Duodenal mucosa (tissue), 2 donors: ENCODE results near the gene STARD5.
A peak's percentile ranks its signal among the peaks of the same experiment; 100 is the strongest.

Experiments
- H3K27ac ChIP-seq: one replicate; pipeline ENCODE4 v1.7.0; 2013; ENCODE audit warnings: low read depth, low read length
- H3K27me3 ChIP-seq, 2 donors: one replicate each; pipeline ENCODE4 v1.7.0; 2013; ENCODE audit warnings: low read length in 2 of 2, control low read depth in 1 of 2; ENCODE audit not compliant: insufficient read depth in 2 of 2, control insufficient read depth in 1 of 2
- H3K36me3 ChIP-seq, 2 donors: one replicate each; pipeline ENCODE4 v1.7.0; 2013; ENCODE audit warnings: low read length in 2 of 2, control low read depth in 1 of 2; ENCODE audit not compliant: insufficient read depth in 2 of 2, control insufficient read depth in 1 of 2
- H3K4me1 ChIP-seq, 2 donors: one replicate each; pipeline ENCODE4 v1.7.0; 2013; ENCODE audit warnings: low read length in 2 of 2, control low read depth in 1 of 2; ENCODE audit not compliant: insufficient read depth in 2 of 2, control insufficient read depth in 1 of 2
- H3K4me3 ChIP-seq, 2 donors: one replicate each; pipeline ENCODE4 v1.7.0; 2013; ENCODE audit warnings: low read length in 2 of 2, low read depth in 1 of 2
- H3K9ac ChIP-seq, 2 donors: one replicate each; pipeline ENCODE4 v1.7.0; 2013; ENCODE audit warnings: low read length in 2 of 2, low read depth in 1 of 2
- H3K9me3 ChIP-seq, 2 donors: one replicate each; pipeline ENCODE4 v1.7.0; 2013; ENCODE audit warnings: low read length in 2 of 2, control low read depth in 1 of 2; ENCODE audit not compliant: control insufficient read depth in 1 of 2

The STARD5 gene

GRCh38 chr15:81323944-81324881 is at the start of gene STARD5:
Gene STARD5, minus strand, starts transcription at chr15:81324141. Its CDS starts 42 bp downstream, at chr15:81324099.
- peak within 1 kb of the TSS; percentile 91 to 94 for H3K4me3 ChIP-seq
- peaks cover 5 to 23% of the 10 kb centered on the region in 2 donors for H3K36me3 ChIP-seq
- no peak within 1 kb of the TSS for H3K27ac ChIP-seq
- H3K27me3 ChIP-seq = no peaks in the 10 kb centered on the region
- no peaks in the 10 kb centered on the region for H3K9me3 ChIP-seq
- H3K4me1 ChIP-seq = peaks cover 18 to 19% of the 10 kb centered on the region in 2 donors
- peak within 1 kb of the TSS; percentile 83 to 96 for H3K9ac ChIP-seq

GRCh38 chr15:81373176-81373575 is 49.2 kb upstream of the STARD5 start:
- no peak overlapping the region for H3K9ac ChIP-seq
- H3K27me3 ChIP-seq = no peaks in the 10 kb centered on the region
- no peak overlapping the region for H3K4me3 ChIP-seq
- H3K9me3 ChIP-seq = no peaks in the 10 kb centered on the region
- no peaks in the 10 kb centered on the region for H3K36me3 ChIP-seq
- no peaks in the 10 kb centered on the region for H3K4me1 ChIP-seq
- H3K27ac ChIP-seq = no peak overlapping the region

GRCh38 chr15:81372575-81372974 is 48.6 kb upstream of the STARD5 start:
- H3K27me3 ChIP-seq = no peaks in the 10 kb centered on the region
- no peak overlapping the region for H3K4me3 ChIP-seq
- no peak overlapping the region for H3K9ac ChIP-seq
- no peaks in the 10 kb centered on the region for H3K4me1 ChIP-seq
- no peaks in the 10 kb centered on the region for H3K9me3 ChIP-seq
- no peak overlapping the region for H3K27ac ChIP-seq
- H3K36me3 ChIP-seq = no peaks in the 10 kb centered on the region

- Histone ChIP-seq H3K9ac (no peak overlapping the region), H3K9me3 (no peaks in the 10 kb centered on the region), H3K36me3 (no peaks in the 10 kb centered on the region), H3K27ac (no peak overlapping the region), H3K4me1 (no peaks in the 10 kb centered on the region), H3K27me3 (no peaks in the 10 kb centered on the region), H3K4me3 (no peak overlapping the region)
Measured at GRCh38 chr15:81363718-81364500, 40.0 kb upstream of the STARD5 start.

- no peak overlapping the region for H3K4me3 ChIP-seq
- H3K4me1 ChIP-seq = no peaks in the 10 kb centered on the region
- H3K27ac ChIP-seq = no peak overlapping the region
- no peaks in the 10 kb centered on the region for H3K27me3 ChIP-seq
- H3K9me3 ChIP-seq = no peaks in the 10 kb centered on the region
- no peaks in the 10 kb centered on the region for H3K36me3 ChIP-seq
- no peak overlapping the region for H3K9ac ChIP-seq
Measured at GRCh38 chr15:81363276-81363675, 39.3 kb upstream of the STARD5 start.

GRCh38 chr15:81362790-81363189 is 38.8 kb upstream of the STARD5 start:
- Histone ChIP-seq H3K4me3 (no peak overlapping the region), H3K9ac (no peak overlapping the region), H3K9me3 (no peaks in the 10 kb centered on the region), H3K27me3 (no peaks in the 10 kb centered on the region), H3K4me1 (no peaks in the 10 kb centered on the region), H3K36me3 (no peaks in the 10 kb centered on the region), H3K27ac (no peak overlapping the region)

GRCh38 chr15:81361891-81362290 is 38.0 kb upstream of the STARD5 start:
- Histone ChIP-seq H3K9ac (no peak overlapping the region), H3K4me3 (no peak overlapping the region), H3K4me1 (no peaks in the 10 kb centered on the region), H3K9me3 (no peaks in the 10 kb centered on the region), H3K36me3 (no peaks in the 10 kb centered on the region), H3K27me3 (no peaks in the 10 kb centered on the region), H3K27ac (no peak overlapping the region)

- Histone ChIP-seq H3K4me3 (no peak overlapping the region), H3K4me1 (no peaks in the 10 kb centered on the region), H3K9ac (no peak overlapping the region), H3K36me3 (no peaks in the 10 kb centered on the region), H3K27me3 (no peaks in the 10 kb centered on the region), H3K27ac (no peak overlapping the region), H3K9me3 (no peaks in the 10 kb centered on the region)
Measured at GRCh38 chr15:81360491-81360890, 36.5 kb upstream of the STARD5 start.

- Histone ChIP-seq H3K9ac (no peak overlapping the region), H3K27ac (no peak overlapping the region), H3K9me3 (no peaks in the 10 kb centered on the region), H3K4me1 (no peaks in the 10 kb centered on the region), H3K27me3 (no peaks in the 10 kb centered on the region), H3K4me3 (no peak overlapping the region), H3K36me3 (no peaks in the 10 kb centered on the region)
Measured at GRCh38 chr15:81358248-81358647, 34.3 kb upstream of the STARD5 start.

- H3K27ac ChIP-seq = no peak overlapping the region
- no peaks in the 10 kb centered on the region for H3K4me1 ChIP-seq
- no peak overlapping the region for H3K9ac ChIP-seq
- no peak overlapping the region for H3K4me3 ChIP-seq
- H3K9me3 ChIP-seq = no peaks in the 10 kb centered on the region
- H3K36me3 ChIP-seq = no peaks in the 10 kb centered on the region
- H3K27me3 ChIP-seq = no peaks in the 10 kb centered on the region
Measured at GRCh38 chr15:81357180-81357686, 33.3 kb upstream of the STARD5 start.
